ENCODE results near the gene TANGO2. TPM values are rescaled to one million over a fixed set of nuclear protein-coding genes. Genes with fewer than 3 reads are reported as not detected.
A peak's percentile ranks its signal among the peaks of the same experiment; 100 is the strongest.

TANGO2 gene, protein sequence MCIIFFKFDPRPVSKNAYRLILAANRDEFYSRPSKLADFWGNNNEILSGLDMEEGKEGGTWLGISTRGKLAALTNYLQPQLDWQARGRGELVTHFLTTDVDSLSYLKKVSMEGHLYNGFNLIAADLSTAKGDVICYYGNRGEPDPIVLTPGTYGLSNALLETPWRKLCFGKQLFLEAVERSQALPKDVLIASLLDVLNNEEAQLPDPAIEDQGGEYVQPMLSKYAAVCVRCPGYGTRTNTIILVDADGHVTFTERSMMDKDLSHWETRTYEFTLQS
- total RNA-seq (19.4 and 21.9 TPM in 2 replicates), polyA plus RNA-seq (17.5 and 18.7 TPM in 2 replicates)

DNA sequence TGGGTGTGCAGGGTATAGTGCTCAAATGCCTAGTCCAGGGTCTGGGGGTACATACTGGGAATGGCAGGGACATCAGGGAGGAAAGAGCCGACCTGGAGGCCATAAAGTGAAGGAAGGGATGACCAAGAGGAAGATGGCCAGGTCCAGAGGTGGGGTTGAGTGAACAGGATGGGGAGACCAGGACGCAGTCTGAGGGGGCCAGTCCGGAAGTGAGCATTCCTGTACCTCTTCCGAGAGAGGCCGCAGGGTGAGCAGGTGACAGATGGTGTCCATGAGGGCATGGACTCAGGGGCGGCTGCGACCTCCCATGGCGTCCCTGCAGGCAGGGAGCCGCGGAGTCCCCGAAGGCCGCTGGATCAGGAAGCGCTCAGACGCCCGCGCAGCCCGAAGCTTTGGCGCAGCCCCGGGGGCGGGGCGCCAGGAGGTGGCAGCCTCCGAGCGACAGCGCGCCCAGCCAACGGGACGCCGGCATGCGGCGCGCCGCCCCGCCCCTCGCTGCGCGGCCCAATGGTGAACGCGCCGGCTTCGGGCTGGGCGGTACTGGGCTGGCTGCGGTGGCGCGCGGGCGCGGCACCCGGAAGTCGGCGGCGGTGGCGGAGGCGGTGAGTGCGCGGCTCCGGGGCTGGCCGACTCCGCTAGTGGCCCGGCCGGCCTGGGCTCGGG lies at the start of gene TANGO2:
Gene TANGO2 (plus strand): TSS at position 578 of the 663 bp plus-strand sequence. CDS start 15,689 bp downstream, outside the sequence.
- DNase-seq (ENCODE audit: low read depth in 1 of 2, low spot score in 1 of 2) = peak; percentile 93 to 96
- Histone ChIP-seq H3K4me3 (peak within 1 kb of the TSS; percentile 86), H3K4me1 (ENCODE audit: low read depth) (peaks cover 5% of the 10 kb centered on the region), H3K9me3 (ENCODE audit: low read depth) (no peaks in the 10 kb centered on the region), H3K27me3 (peaks cover 38% of the 10 kb centered on the region), H3K36me3 (no peaks in the 10 kb centered on the region), H3K27ac (no peak within 1 kb of the TSS)
- TF ChIP-seq, protein P1, sequence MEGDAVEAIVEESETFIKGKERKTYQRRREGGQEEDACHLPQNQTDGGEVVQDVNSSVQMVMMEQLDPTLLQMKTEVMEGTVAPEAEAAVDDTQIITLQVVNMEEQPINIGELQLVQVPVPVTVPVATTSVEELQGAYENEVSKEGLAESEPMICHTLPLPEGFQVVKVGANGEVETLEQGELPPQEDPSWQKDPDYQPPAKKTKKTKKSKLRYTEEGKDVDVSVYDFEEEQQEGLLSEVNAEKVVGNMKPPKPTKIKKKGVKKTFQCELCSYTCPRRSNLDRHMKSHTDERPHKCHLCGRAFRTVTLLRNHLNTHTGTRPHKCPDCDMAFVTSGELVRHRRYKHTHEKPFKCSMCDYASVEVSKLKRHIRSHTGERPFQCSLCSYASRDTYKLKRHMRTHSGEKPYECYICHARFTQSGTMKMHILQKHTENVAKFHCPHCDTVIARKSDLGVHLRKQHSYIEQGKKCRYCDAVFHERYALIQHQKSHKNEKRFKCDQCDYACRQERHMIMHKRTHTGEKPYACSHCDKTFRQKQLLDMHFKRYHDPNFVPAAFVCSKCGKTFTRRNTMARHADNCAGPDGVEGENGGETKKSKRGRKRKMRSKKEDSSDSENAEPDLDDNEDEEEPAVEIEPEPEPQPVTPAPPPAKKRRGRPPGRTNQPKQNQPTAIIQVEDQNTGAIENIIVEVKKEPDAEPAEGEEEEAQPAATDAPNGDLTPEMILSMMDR (IDR thresholded peaks at IDR 0.05; ENCODE audit: low read depth, low read length) = no peak

DNA sequence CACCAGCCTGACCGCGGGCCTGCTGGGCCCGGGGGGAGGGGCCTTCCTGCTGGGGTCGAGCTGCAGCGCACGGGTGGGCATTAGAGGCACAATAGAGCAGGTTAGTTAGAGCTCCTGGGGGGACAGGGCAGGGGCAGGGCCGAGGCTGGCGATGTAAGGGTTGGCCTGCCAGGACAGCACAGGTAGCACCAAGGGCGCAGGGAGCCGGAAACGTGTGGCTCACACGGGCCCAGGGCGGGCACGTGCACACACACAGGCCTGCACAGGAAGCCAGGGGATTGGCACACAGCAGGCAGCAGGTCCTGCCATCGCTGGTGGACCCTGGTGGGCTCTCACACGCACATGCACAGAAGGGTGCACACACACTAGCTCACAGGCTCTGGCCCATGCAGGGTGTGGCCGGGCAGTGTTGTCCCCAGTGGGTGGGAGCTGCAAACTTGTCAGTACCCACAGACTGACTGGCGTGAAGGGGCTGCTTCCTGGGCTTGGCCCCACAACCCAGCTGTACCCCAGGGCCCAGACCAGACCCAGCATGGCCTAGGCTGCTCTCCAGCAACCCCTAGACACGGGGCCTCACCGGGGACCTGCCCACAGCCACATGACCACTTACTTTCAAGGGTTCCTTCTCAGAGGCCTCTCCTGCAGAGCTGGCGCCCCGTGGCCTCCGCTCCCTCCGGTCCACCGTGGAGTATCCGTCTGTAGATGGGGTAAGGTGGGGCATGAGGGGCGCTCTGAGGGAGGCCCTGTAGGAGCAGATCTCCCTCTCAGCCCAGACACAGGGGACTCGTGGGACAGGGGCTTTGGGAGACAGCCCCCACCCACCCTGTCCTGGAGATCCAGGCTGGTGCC lies 49.4 kb upstream of the TANGO2 start:
- Histone ChIP-seq H3K27me3 (no peaks in the 10 kb centered on the region), H3K4me1 (ENCODE audit: low read depth) (no peaks in the 10 kb centered on the region), H3K36me3 (no peaks in the 10 kb centered on the region), H3K27ac (no peak overlapping the region), H3K4me3 (no peak overlapping the region), H3K9me3 (ENCODE audit: low read depth) (no peaks in the 10 kb centered on the region)
- no peak for DNase-seq (ENCODE audit: low read depth in 1 of 2, low spot score in 1 of 2)
- TF ChIP-seq, protein P1 (IDR thresholded peaks at IDR 0.05; ENCODE audit: low read depth, low read length) = no peak

DNA sequence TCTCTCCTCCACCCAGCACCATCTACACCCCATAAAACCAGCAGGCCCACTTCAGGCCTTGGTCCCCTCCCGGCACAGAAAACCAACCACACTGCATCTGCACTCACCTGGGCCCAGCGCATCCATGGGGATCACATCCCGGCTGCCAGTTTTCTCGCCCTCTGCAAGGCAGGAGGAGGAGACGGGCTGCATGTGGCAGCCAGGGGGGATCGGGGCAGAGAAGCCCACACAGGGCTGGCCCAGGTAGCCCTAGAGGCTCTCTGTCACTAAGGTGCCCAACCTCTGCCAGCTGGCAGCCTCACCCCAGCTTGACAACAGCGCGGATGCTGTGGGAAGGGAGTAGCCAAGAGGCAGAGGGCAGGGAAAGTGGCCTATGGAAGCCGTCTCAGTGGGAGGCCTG lies 48.7 kb upstream of the TANGO2 start:
- H3K36me3 ChIP-seq = no peaks in the 10 kb centered on the region
- no peaks in the 10 kb centered on the region for H3K9me3 ChIP-seq (ENCODE audit: low read depth)
- H3K4me1 ChIP-seq (ENCODE audit: low read depth) = no peaks in the 10 kb centered on the region
- H3K27ac ChIP-seq = no peak overlapping the region
- no peak for DNase-seq (ENCODE audit: low read depth in 1 of 2, low spot score in 1 of 2)
- H3K27me3 ChIP-seq = no peaks in the 10 kb centered on the region
- TF ChIP-seq, protein P1 (IDR thresholded peaks at IDR 0.05; ENCODE audit: low read depth, low read length) = no peak
- H3K4me3 ChIP-seq = no peak overlapping the region

DNA sequence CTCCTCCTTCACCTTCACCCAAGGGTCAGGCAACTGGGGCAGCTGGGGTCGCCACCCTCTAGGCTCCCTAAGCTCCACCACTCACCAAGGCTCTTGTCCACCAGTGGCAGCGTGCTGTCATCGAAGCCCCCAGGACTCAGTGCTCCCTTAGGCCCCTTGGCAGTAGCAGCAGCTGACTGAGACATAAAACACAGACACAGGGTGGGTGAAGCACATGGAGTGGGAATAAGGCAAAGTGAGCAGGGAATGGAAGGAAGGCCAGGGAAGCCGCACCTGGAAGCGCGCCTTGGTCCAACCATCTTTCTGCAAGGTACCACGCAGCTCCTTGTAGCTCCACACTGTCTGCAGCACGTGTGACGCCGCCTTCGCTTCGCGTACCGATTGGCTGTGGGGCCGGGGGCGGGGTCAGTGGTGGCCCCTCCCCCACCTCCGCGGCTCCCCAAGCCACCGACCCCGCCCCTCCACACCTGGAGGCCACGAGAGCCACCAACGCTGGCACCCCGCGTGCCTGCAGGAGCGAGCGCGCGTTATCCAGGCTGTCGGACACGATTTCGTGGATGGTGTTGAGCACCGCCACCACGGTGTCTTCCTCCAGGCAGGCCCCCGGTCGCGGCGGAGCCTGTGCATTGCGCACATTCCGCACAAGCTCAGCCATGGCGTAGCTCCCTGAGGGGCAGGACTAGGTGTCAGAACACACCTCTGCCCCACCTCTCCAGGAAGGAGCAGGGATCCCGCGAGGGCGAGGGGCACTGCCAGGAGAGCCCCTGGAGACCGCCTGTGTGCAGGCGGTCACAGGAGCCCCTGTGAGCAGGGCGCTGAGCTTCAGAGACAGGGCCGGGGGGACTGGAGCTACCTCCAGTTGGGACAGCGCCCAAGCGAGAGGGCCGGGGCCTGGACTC lies 48.0 kb upstream of the TANGO2 start:
- Histone ChIP-seq H3K36me3 (no peaks in the 10 kb centered on the region), H3K4me1 (ENCODE audit: low read depth) (no peaks in the 10 kb centered on the region), H3K27ac (no peak overlapping the region), H3K27me3 (no peaks in the 10 kb centered on the region), H3K9me3 (ENCODE audit: low read depth) (no peaks in the 10 kb centered on the region), H3K4me3 (no peak overlapping the region)
- no peak for DNase-seq (ENCODE audit: low read depth in 1 of 2, low spot score in 1 of 2)
- TF ChIP-seq, protein P1 (IDR thresholded peaks at IDR 0.05; ENCODE audit: low read depth, low read length) = no peak

All from cardiac muscle cell (in vitro differentiated cells and primary cell).